Fibroblast of the aortic adventitia (primary cell): Measurements from ENCODE around the gene ABCG1. TPM values are rescaled to one million over a fixed set of nuclear protein-coding genes. Genes with fewer than 3 reads are reported as not detected.

ENCODE experiments used
- DNase-seq: peaks from one replicate; pipeline ENCODE4 v3.0.0-alpha.2; 2010; ENCODE audit warnings: low read depth
- H3K4me3 ChIP-seq: 2 replicates; pipeline ENCODE4 v1.5.1; 2011; ENCODE audit warnings: low read depth, mild to moderate bottlenecking, control low read depth, low read length, moderate library complexity
- CTCF ChIP-seq: IDR thresholded peaks from 2 replicates; pipeline ENCODE4 v1.5.1; 2011; ENCODE audit warnings: mild to moderate bottlenecking, low read length, control low read depth, inconsistent platforms; ENCODE audit not compliant: insufficient read depth
- total RNA-seq: library from RNA; depleted of rRNA; stranded (reverse); fragments of >200 nt; gene quantifications from 2 replicates; pipeline ENCODE4 v1.2.3, GENCODE V29; 2012; ENCODE audit warnings: low replicate concordance

The ABCG1 gene
- total RNA-seq, 1 donor = 0.09 TPM

- TF ChIP-seq CTCF = no peak
- DNase-seq = no peak
- H3K4me3 ChIP-seq = no peak overlapping the region
These were observed 11.7 kb downstream of the ABCG1 start for GRCh38 chr21:42230636-42231035.

DNA sequence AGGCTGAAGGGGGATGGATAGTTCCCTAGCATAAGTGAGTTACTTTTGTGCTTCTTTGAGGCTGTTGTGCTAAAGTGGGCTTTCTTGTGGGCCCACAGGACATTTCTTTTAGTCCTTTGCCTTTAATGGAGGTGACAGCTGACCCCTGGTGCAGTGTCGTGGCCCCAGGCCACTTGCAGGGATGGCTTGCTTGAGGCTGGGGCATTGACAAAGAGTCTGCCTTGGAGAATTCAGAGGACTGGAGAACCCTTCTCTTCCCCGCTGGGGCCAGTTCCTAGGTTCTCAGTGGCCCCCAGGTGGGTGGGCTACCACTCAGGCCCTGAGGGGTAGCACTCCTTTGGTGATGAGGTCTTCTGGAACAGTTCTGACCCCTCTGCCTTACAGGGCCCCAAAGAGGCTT is 12.8 kb downstream of the ABCG1 start:
- H3K4me3 ChIP-seq = no peak overlapping the region
- no peak for TF ChIP-seq CTCF
- no peak for DNase-seq

DNA sequence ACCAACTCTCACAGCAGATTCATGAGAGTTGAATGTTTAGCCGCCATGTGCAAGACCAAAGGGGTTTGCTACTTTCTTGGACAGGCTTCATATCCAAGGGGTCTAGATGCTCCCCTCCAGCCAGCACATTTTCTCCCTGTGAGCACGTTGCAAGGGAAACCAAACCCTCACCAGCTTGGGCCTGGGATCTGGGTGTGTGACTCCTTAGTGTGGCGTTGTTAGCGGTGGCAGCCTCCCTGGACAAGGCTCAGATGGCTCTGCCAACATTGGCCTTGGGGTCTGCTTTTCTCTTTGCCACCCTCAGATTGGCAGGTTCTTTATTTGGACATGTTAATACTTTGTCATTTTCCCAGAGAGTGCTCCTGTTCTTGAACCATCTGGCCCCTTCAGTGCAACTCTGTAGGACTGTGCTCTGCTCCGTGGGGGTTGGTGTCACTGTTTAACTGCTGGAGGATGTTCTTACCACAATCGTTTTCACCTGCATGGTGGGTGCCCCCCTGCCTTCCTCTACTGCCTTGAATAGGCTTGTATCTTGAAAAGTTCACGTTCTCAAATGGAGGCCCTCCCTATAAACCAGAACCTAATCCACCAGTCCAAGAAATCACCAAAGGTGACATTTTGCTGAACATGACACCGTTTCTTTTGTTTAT is 13.4 kb downstream of the ABCG1 start:
- no peak for TF ChIP-seq CTCF
- no peak for DNase-seq
- H3K4me3 ChIP-seq = no peak overlapping the region

DNA sequence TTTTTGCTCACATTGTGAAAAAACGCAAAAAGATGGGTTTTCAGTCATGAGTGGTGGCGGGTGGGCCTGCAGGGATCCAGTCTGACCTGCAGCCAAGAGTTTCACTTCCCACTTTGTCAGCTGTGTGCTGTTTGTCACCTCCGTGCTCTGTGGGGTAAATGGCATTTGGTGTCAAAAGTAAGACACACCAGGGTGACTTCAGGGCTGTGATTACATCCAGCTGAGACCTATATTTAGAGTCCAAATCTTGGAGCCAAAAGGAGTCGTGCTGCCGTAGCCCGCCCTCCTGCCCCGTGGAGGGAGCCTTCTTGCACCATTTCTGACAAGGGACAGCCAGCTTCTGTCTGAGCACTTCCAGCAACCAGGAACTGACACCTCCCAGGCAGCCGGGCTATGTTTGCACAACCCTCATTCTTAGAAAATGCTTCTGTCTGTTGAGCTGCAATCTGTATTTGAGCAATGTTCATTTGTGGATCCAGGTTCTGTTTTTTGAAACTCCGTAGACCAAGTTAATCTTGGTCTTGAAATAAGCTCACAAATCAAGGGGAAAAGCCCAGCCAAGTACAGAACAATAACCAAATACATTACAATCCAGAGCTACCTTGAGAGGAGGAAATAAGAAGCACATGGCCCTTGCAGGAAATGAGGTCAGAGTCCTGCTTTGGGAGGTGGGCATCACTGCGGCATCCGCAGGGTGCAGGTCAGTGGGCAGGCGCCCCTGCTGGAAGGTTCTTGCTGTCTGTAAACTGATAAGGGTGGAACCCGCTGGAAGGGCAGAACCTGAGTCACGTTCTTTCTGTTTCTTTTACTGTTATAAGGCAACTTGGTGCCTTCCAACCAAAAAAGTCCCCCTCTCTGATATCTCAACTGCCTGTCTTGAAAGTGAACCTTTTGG is 14.4 kb downstream of the ABCG1 start:
- TF ChIP-seq CTCF = peak; percentile 41

DNA sequence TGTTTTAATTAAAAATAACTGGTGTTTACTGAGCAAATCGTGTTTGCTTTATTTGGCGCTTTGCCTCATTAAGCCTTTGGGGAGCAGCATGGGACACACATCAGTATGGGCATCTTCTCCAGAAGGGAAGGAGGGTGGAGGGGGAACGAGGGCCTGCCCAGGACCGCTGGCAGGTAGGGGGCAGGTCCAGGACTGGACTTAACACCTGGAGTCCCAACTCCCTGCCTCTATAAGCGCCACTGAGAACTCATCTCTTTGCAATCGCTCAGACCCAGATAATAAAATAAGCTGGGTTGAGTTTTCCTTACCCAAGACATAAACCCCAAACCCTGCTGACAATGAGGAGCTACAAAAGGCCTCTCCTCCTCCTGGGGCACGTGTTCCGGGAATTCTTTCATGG is 15.1 kb downstream of the ABCG1 start:
- H3K4me3 ChIP-seq = no peak overlapping the region
- TF ChIP-seq CTCF = no peak
- no peak for DNase-seq

More for the DNA sequence above, 14.4 kb downstream of the ABCG1 start:
- no peak overlapping the region for H3K4me3 ChIP-seq
- peak; percentile 66 for DNase-seq

- peak overlapping the region; percentile 52 for H3K4me3 ChIP-seq
- no peak for TF ChIP-seq CTCF
- peak; percentile 17 for DNase-seq
These were observed 15.7 kb downstream of the ABCG1 start for GRCh38 chr21:42234464-42235241.
